OCI-LY7 (cell line): Measurements from ENCODE around the gene SLC25A47. TPM values are rescaled to one million over a fixed set of nuclear protein-coding genes. Genes with fewer than 3 reads are reported as not detected.

Experiments used
- BruUV-seq: library from RNA; stranded (reverse); fragments of 400-500 nt; replicated peaks from 2 replicates; lab custom pipeline; 2021; lab: Mats Ljungman, UMichigan
- CTCF ChIA-PET: fragments of 300-600 bp; sonication (Branson Sonifier 250); formaldehyde crosslinking; loops from one replicate; lab custom pipeline; 2022; ENCODE audit warnings: antibody characterized with exemption; ENCODE audit not compliant: unreplicated experiment; lab: Charles Lee
- POLR2A ChIA-PET: fragments of 300-600 bp; sonication (Branson Sonifier 250); formaldehyde crosslinking; loops from one replicate; lab custom pipeline; 2022; ENCODE audit warnings: antibody characterized with exemption; lab: Charles Lee
- DNase-seq: peaks from one replicate; pipeline ENCODE4 v3.0.0-alpha.2; 2015; ENCODE audit warnings: low spot score
- H2AFZ ChIP-seq: fragments of 200-600 bp; sonication (generic), shearing (Covaris generic); 2 replicates; pipeline ENCODE4 v1.6.1; 2014; ENCODE audit warnings: mild to moderate bottlenecking, antibody characterized with exemption, low read length, moderate library complexity
- H3K27ac ChIP-seq: fragments of 200-600 bp; sonication (generic); 2 replicates; pipeline ENCODE4 v1.5.1; 2014; ENCODE audit warnings: mixed run types, low read depth, mild to moderate bottlenecking, moderate library complexity, low read length, inconsistent platforms; ENCODE audit not compliant: poor library complexity, severe bottlenecking
- H3K36me3 ChIP-seq: fragments of 200-600 bp; sonication (generic); 2 replicates; pipeline ENCODE4 v1.6.1; 2014; ENCODE audit warnings: mild to moderate bottlenecking, antibody characterized with exemption, low read length, moderate library complexity, mixed read lengths; ENCODE audit not compliant: insufficient read depth
- H3K4me1 ChIP-seq: fragments of 200-600 bp; sonication (generic); 2 replicates; pipeline ENCODE4 v1.5.1; 2014; ENCODE audit warnings: mild to moderate bottlenecking, low read length; ENCODE audit not compliant: insufficient read depth, poor library complexity, severe bottlenecking
- H3K4me2 ChIP-seq: fragments of 200-600 bp; sonication (generic); 2 replicates; pipeline ENCODE4 v1.6.1; 2014; ENCODE audit warnings: mild to moderate bottlenecking, low read length
- H3K4me3 ChIP-seq: fragments of 200-600 bp; sonication (generic); 2 replicates; pipeline ENCODE4 v1.5.1; 2014; ENCODE audit warnings: mild to moderate bottlenecking, low read depth, low read length; ENCODE audit not compliant: poor library complexity, severe bottlenecking
- H3K79me2 ChIP-seq: fragments of 200-600 bp; sonication (generic); 2 replicates; pipeline ENCODE4 v1.6.1; 2016; ENCODE audit warnings: low read depth, mild to moderate bottlenecking, low read length, moderate library complexity, mixed read lengths; ENCODE audit not compliant: insufficient read depth
- H3K9me2 ChIP-seq: fragments of 200-600 bp; sonication (generic); 2 replicates; pipeline ENCODE4 v1.6.1; 2016; ENCODE audit warnings: mild to moderate bottlenecking, low read length, mixed read lengths; ENCODE audit not compliant: insufficient read depth
- H3K9me3 ChIP-seq: fragments of 200-600 bp; sonication (generic); 2 replicates; pipeline ENCODE4 v1.6.1; 2014; ENCODE audit warnings: mild to moderate bottlenecking, mixed run types, low read length, mixed read lengths
- H4K20me1 ChIP-seq: fragments of 200-600 bp; sonication (generic); 2 replicates; pipeline ENCODE4 v1.6.1; 2014; ENCODE audit warnings: mild to moderate bottlenecking, antibody characterized with exemption, low read length, moderate library complexity, mixed read lengths; ENCODE audit not compliant: insufficient read depth
- CTCF ChIP-seq: fragments of 200-600 bp; sonication (generic); conservative IDR thresholded peaks from 2 replicates; pipeline ENCODE4 v1.5.1; 2014; ENCODE audit warnings: mild to moderate bottlenecking, antibody characterized with exemption, low read length, moderate library complexity, mixed read lengths
- EZH2phosphoT487 ChIP-seq: fragments of 200-600 bp; sonication (generic); IDR thresholded peaks from 2 replicates; pipeline ENCODE4 v1.6.1; 2018; ENCODE audit warnings: low read depth, borderline replicate concordance, mild to moderate bottlenecking, mixed run types, antibody characterized with exemption, low read length, moderate library complexity, mixed read lengths
- intact Hi-C: fragments of 100-400 bp; cut with micrococcal nuclease; formaldehyde crosslinking; loops from one replicate; pipeline ENCODE4 v1.10.0; 2022; ENCODE audit not compliant: unreplicated experiment
- total RNA-seq, 2 experiments: library from RNA; depleted of rRNA in 1 of 2; stranded (reverse); fragments of >200 nt in 1 of 2; shearing (Covaris generic) in 1 of 2; gene quantifications; 2 replicates each; pipeline ENCODE4 v1.2.3, GENCODE V29; 2014 to 2022

Gene SLC25A47
- total RNA-seq, 2 experiments from 2014 or later = 0.44 TPM; not detected in 1

- no TSS peak for BruUV-seq
- peaks cover 95% of the 10 kb centered on the region for H3K79me2 ChIP-seq
- peaks cover 14% of the 10 kb centered on the region for H3K4me1 ChIP-seq
- H3K9me2 ChIP-seq = no peaks in the 10 kb centered on the region
- intact Hi-C loops = no loop called here
- H2AFZ ChIP-seq = no peak overlapping the region
- no peak overlapping the region for H3K4me3 ChIP-seq
- no peak overlapping the region for H3K27ac ChIP-seq
- POLR2A ChIA-PET = interaction anchor here (1.6 kb wide), 1 partner anchor 16 kb away, joined by 6 read pairs; no protein-coding TSS in a partner anchor
- H3K36me3 ChIP-seq = peaks cover 89% of the 10 kb centered on the region
- CTCF ChIA-PET = no interaction called here
- H3K4me2 ChIP-seq = no peak overlapping the region
- H3K9me3 ChIP-seq = no peaks in the 10 kb centered on the region
- H4K20me1 ChIP-seq = peaks cover 43% of the 10 kb centered on the region
- TF ChIP-seq CTCF = no peak
- TF ChIP-seq EZH2phosphoT487 = no peak
- DNase-seq = no peak
Observed at GRCh38 chr14:100275214-100275613, 47.9 kb upstream of the SLC25A47 start.

- H3K9me3 ChIP-seq = no peaks in the 10 kb centered on the region
- no TSS peak for BruUV-seq
- CTCF ChIA-PET = no interaction called here
- intact Hi-C loops = no loop called here
- DNase-seq = peak; percentile 45
- TF ChIP-seq EZH2phosphoT487 = no peak
- TF ChIP-seq CTCF = peak; percentile 42; the same call in 1 of the 2 replicates
- H3K27ac ChIP-seq = peak overlapping the region; percentile 25
- H3K79me2 ChIP-seq = peaks cover 67% of the 10 kb centered on the region
- no peak overlapping the region for H3K4me3 ChIP-seq
- H3K36me3 ChIP-seq = peaks cover 94% of the 10 kb centered on the region
- H2AFZ ChIP-seq = no peak overlapping the region
- H3K4me1 ChIP-seq = peaks cover 14% of the 10 kb centered on the region
- H3K4me2 ChIP-seq = no peak overlapping the region
- POLR2A ChIA-PET = interaction anchor here (0.7 to 1.1 kb wide), 3 partner anchors 15 to 37 kb away, joined by 3 to 4 read pairs (median 3); no protein-coding TSS in a partner anchor
- H3K9me2 ChIP-seq = no peaks in the 10 kb centered on the region
- peaks cover 37% of the 10 kb centered on the region for H4K20me1 ChIP-seq
Observed at GRCh38 chr14:100278702-100279101, 44.4 kb upstream of the SLC25A47 start.

- BruUV-seq = no TSS peak
- H3K4me1 ChIP-seq = peaks cover 14% of the 10 kb centered on the region
- CTCF ChIA-PET = no interaction called here
- H4K20me1 ChIP-seq = peaks cover 36% of the 10 kb centered on the region
- TF ChIP-seq EZH2phosphoT487 (no peak), CTCF (0 out of 2 replicates have a peak, but pooled peaks have one; percentile 2)
- H3K9me3 ChIP-seq = no peaks in the 10 kb centered on the region
- peaks cover 62% of the 10 kb centered on the region for H3K79me2 ChIP-seq
- H3K27ac ChIP-seq = no peak overlapping the region
- H3K36me3 ChIP-seq = peaks cover 89% of the 10 kb centered on the region
- intact Hi-C loops = no loop called here
- H3K9me2 ChIP-seq = no peaks in the 10 kb centered on the region
- POLR2A ChIA-PET = interaction anchor here (0.7 to 1.1 kb wide), 2 partner anchors 17 to 37 kb away, joined by 3 read pairs; no protein-coding TSS in a partner anchor
- H2AFZ ChIP-seq = no peak overlapping the region
- DNase-seq = no peak
- H3K4me2 ChIP-seq = no peak overlapping the region
- H3K4me3 ChIP-seq = no peak overlapping the region
Observed at GRCh38 chr14:100279133-100279532, 44.0 kb upstream of the SLC25A47 start.
